Measurements from ENCODE around the gene P2RX5.

GRCh38 chr17:3688027-3688553 lies 7.9 kb downstream of the P2RX5 start:
- no peak for TF ChIP-seq SIN3A (IDR thresholded peaks at IDR 0.05; ENCODE audit: borderline replicate concordance, insufficient read depth, low read depth, low read length)
- no peak for TF ChIP-seq CTCF (IDR thresholded peaks at IDR 0.05)
- TF ChIP-seq POLR2AphosphoS5 (IDR thresholded peaks at IDR 0.05; ENCODE audit: low read depth, low read length) = no peak
- no peak for TF ChIP-seq REST (IDR thresholded peaks at IDR 0.05; ENCODE audit: insufficient read depth in 1 of 2, low read depth in 2 of 2, low read length in 1 of 2)

All from Panc1 (cell line).